ENCODE results near the gene RBM47. TPM values are rescaled to one million over a fixed set of nuclear protein-coding genes. Genes with fewer than 3 reads are reported as not detected.

The RBM47 gene
- total RNA-seq, 1 donor from 2014 or later, result 37.8 TPM

- Mint-ChIP-seq H3K4me1 (no peaks in the 10 kb centered on the region), H3K9me3 (no peaks in the 10 kb centered on the region), H3K27me3 (ENCODE audit: low read depth) (no peaks in the 10 kb centered on the region), H3K4me3 (no peak overlapping the region), H3K36me3 (peaks cover 10% of the 10 kb centered on the region), H3K27ac (peak overlapping the region; percentile 14)
- no peak for DNase-seq (ENCODE audit: low spot score in 2 of 2, unreplicated experiment in 2 of 2)
- TF ChIP-seq CTCF (IDR thresholded peaks at IDR 0.05; ENCODE audit: unreplicated experiment), result no peak
Observed at GRCh38 chr4:40502934-40503333, 126.7 kb downstream of the RBM47 start.

- no peak overlapping the region for H3K4me3 Mint-ChIP-seq
- H3K9me3 Mint-ChIP-seq, result no peaks in the 10 kb centered on the region
- no peak overlapping the region for H3K27ac Mint-ChIP-seq
- no peak for TF ChIP-seq CTCF (IDR thresholded peaks at IDR 0.05; ENCODE audit: unreplicated experiment)
- H3K27me3 Mint-ChIP-seq (ENCODE audit: low read depth), result no peaks in the 10 kb centered on the region
- peaks cover 10% of the 10 kb centered on the region for H3K36me3 Mint-ChIP-seq
- H3K4me1 Mint-ChIP-seq, result no peaks in the 10 kb centered on the region
- DNase-seq (ENCODE audit: low spot score in 2 of 2, unreplicated experiment in 2 of 2), result no peak
Observed at GRCh38 chr4:40502220-40502619, 127.4 kb downstream of the RBM47 start.

GRCh38 chr4:40500781-40501180, 128.9 kb downstream of the RBM47 start:
- Mint-ChIP-seq H3K27me3 (ENCODE audit: low read depth) (no peaks in the 10 kb centered on the region), H3K27ac (peak overlapping the region; percentile 22), H3K4me1 (no peaks in the 10 kb centered on the region), H3K4me3 (no peak overlapping the region), H3K9me3 (no peaks in the 10 kb centered on the region), H3K36me3 (peaks cover 8% of the 10 kb centered on the region)
- DNase-seq (ENCODE audit: low spot score in 2 of 2, unreplicated experiment in 2 of 2), result no peak
- TF ChIP-seq CTCF (IDR thresholded peaks at IDR 0.05; ENCODE audit: unreplicated experiment), result no peak

- Mint-ChIP-seq H3K4me3 (no peak overlapping the region), H3K27me3 (ENCODE audit: low read depth) (no peaks in the 10 kb centered on the region), H3K9me3 (no peaks in the 10 kb centered on the region), H3K36me3 (no peaks in the 10 kb centered on the region), H3K27ac (peak overlapping the region; percentile 47), H3K4me1 (peaks cover 21% of the 10 kb centered on the region)
- TF ChIP-seq CTCF (IDR thresholded peaks at IDR 0.05; ENCODE audit: unreplicated experiment), result no peak
- no peak for DNase-seq (ENCODE audit: low spot score in 2 of 2, unreplicated experiment in 2 of 2)
Observed at GRCh38 chr4:40493160-40493559, 136.5 kb downstream of the RBM47 start.

GRCh38 chr4:40492691-40493090, 137.0 kb downstream of the RBM47 start:
- peak overlapping the region; percentile 47 for H3K27ac Mint-ChIP-seq

More at GRCh38 chr4:40492691-40493090, 137.0 kb downstream of the RBM47 start:
- Mint-ChIP-seq H3K4me3 (no peak overlapping the region), H3K9me3 (no peaks in the 10 kb centered on the region), H3K4me1 (peaks cover 21% of the 10 kb centered on the region), H3K27me3 (ENCODE audit: low read depth) (no peaks in the 10 kb centered on the region), H3K36me3 (no peaks in the 10 kb centered on the region)
- no peak for DNase-seq (ENCODE audit: low spot score in 2 of 2, unreplicated experiment in 2 of 2)
- no peak for TF ChIP-seq CTCF (IDR thresholded peaks at IDR 0.05; ENCODE audit: unreplicated experiment)
